GM12874 (cell line): ENCODE measurements around the gene NDUFV1.

Experiments
- TF ChIP-seq, protein P1 (sequence below): IDR thresholded peaks from 2 replicates; pipeline ENCODE4 v1.5.1; 2011; ENCODE audit warnings: low read depth, mild to moderate bottlenecking, control low read depth, low read length, moderate library complexity; ENCODE audit not compliant: insufficient read depth

Gene NDUFV1

DNA sequence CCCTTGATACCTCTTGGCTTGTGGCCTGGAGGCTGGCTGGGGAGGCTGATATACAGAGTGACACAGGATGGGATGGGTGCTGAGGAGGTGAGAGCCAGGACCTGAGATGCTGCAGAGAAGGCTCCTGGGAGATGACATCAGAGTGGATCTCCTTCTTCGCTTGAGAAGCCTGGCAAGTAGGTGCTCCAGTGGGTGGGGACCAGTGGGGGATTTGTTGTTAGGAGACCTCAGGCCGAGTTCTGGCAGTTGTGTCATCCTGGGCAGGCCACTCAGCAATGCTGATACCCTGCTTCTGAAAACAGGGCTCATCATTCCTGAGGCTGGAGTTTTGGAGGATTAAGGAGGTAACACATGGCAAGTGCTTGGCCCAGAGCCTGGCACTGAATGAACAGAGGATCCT is 1.9 kb upstream of the NDUFV1 start:
- TF ChIP-seq, protein P1, sequence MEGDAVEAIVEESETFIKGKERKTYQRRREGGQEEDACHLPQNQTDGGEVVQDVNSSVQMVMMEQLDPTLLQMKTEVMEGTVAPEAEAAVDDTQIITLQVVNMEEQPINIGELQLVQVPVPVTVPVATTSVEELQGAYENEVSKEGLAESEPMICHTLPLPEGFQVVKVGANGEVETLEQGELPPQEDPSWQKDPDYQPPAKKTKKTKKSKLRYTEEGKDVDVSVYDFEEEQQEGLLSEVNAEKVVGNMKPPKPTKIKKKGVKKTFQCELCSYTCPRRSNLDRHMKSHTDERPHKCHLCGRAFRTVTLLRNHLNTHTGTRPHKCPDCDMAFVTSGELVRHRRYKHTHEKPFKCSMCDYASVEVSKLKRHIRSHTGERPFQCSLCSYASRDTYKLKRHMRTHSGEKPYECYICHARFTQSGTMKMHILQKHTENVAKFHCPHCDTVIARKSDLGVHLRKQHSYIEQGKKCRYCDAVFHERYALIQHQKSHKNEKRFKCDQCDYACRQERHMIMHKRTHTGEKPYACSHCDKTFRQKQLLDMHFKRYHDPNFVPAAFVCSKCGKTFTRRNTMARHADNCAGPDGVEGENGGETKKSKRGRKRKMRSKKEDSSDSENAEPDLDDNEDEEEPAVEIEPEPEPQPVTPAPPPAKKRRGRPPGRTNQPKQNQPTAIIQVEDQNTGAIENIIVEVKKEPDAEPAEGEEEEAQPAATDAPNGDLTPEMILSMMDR = no peak

DNA sequence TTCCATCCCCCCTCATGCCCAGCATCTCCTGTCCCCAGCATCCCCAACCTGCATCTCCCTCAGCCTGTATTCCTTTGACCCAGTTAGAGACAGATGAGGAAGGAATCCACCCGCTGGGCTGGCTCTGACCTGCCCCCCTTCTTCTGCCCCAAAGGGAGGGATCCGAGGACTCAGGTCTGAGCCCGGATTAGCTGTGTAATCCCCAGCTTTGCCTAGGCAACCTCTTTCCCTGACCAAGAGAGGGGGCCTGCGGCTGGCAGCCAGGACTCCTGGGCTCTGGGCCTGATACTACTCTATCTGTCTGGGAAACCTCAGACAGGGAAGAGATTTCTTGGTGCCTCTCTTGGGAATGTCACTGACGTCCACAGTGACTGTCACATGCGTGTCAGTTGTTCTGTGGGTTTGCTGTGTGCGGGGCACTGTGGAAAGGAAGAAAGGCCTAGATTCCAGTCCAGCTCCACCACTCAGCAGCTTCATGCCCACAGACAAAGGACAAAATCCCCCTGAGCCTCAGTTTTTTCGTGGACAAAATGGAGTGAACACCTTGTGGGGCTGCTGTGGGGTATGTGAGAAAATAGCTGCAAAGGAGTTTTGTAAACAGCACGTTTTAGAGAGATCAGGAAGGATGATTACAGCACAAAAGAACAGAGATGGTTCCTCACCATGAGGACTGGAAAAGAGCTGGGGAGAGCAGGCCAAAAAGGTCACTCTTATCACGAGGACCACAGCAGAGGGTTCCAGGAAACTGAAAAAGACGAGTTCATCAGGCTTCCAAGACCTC is 1.3 kb upstream of the NDUFV1 start:
- TF ChIP-seq, protein P1 = no peak

DNA sequence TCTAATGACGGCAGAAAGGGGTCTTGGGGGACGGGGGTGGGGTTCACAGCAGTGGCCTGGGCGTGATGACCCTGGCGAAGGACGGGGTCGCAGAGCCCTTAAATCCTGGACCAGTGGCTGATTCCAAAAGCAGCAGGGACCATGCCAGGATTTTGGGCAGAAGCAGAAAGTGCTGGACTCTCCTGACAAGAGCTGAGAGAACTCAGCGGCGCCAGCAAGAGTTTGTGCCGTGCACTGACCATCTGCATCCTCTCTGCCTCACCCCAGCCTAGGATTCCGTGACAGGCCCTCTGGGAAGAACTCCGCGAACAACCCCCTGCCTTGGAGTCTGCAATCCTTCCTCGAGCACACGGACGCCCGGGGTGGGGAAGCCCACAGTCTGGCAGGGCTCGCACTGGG is 644 bp upstream of the NDUFV1 start:
- TF ChIP-seq, protein P1 = no peak

DNA sequence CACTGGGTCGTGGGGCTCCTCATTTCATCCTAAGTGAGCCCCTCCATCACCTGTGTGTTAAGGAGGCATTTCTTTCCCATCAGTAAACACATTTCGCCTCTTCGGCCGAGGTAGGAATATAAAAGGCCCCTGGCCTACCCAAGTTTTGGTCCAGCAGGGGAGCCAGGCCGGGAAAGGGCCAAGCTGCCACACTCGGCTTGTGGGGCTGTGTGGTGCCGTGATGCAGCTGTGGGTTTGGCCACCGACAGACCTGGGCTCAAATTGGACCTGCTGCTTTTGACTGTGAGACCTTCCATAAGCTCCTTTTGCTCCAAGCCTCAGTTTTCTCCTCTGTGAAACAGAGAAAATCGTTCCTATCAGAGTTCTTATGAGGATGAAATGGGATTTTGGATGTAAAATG is 771 bp downstream of the NDUFV1 start:
- TF ChIP-seq, protein P1 = no peak

DNA sequence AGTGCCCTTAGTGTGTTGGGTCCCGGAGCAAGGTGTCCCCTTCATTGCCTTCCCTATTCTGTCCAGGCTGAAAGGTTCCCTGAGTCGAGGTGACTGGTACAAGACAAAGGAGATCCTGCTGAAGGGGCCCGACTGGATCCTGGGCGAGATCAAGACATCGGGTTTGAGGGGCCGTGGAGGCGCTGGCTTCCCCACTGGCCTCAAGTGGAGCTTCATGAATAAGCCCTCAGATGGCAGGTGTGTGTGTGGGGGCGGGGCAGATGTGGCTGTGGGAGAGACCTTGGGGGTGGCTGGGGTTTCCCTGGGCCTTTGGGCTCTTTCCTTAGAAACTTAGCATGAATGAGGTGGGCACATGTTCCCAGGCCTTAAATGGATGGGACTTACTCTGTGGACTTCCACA is 1.8 kb downstream of the NDUFV1 start:
- TF ChIP-seq, protein P1 = no peak

DNA sequence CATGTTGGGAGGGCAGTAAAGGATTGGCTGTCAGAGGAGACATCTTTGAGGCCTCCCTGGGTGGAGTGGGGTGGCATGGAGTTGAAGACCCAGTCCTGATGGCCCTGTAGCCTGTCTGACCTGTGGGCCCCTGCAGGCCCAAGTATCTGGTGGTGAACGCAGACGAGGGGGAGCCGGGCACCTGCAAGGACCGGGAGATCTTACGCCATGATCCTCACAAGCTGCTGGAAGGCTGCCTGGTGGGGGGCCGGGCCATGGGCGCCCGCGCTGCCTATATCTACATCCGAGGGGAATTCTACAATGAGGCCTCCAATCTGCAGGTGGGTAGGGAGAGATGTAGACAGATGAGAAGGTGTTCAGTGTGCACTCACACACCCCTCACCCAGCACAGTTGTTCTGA is 2.6 kb downstream of the NDUFV1 start:
- TF ChIP-seq, protein P1 = no peak

DNA sequence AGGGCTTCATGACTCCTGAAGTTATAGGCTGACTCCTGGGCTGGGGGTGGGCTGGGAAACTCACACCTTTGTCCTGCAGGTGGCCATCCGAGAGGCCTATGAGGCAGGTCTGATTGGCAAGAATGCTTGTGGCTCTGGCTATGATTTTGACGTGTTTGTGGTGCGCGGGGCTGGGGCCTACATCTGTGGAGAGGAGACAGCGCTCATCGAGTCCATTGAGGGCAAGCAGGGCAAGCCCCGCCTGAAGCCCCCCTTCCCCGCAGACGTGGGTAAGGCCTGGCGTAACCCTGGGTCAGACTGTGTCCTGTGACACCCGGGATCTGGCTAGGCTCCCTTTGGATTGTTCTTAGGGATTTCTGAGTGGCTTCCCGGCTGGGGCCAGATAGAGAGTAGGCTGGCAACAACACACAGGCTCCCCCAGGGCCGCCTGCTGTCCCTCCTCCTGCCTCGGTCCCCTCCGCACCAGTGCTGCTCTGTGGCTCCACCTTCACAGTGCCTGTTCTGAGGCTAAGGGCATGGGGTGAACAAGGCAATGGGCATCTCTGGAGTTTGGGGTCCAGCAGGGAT is 3.6 kb downstream of the NDUFV1 start:
- TF ChIP-seq, protein P1 = no peak
